Chondrocyte (in vitro differentiated cells): Measurements from ENCODE around the gene VIL1. TPM values are rescaled to one million over a fixed set of nuclear protein-coding genes. Genes with fewer than 3 reads are reported as not detected.

Experiments
- DNase-seq: peaks from one replicate; pipeline ENCODE4 v3.0.0; 2021; ENCODE audit warnings: mixed read lengths, low spot score
- H3K27ac Mint-ChIP-seq: one replicate; pipeline ENCODE4 v1.8.0; 2021; ENCODE audit warnings: mild to moderate bottlenecking, moderate library complexity, mixed read lengths; ENCODE audit not compliant: unreplicated experiment
- H3K27me3 Mint-ChIP-seq: 2 replicates; pipeline ENCODE4 v1.8.0; 2021; ENCODE audit warnings: low read depth, mixed read lengths
- H3K36me3 Mint-ChIP-seq: 2 replicates; pipeline ENCODE4 v1.8.0; 2021; ENCODE audit warnings: low read depth, mixed read lengths
- H3K4me1 Mint-ChIP-seq: 2 replicates; pipeline ENCODE4 v1.8.0; 2021; ENCODE audit warnings: low read depth, mild to moderate bottlenecking, mixed read lengths
- H3K4me3 Mint-ChIP-seq: one replicate; pipeline ENCODE4 v1.8.0; 2021; ENCODE audit warnings: mild to moderate bottlenecking, moderate library complexity, mixed read lengths; ENCODE audit not compliant: unreplicated experiment
- H3K9me3 Mint-ChIP-seq: 2 replicates; pipeline ENCODE4 v1.8.0; 2021; ENCODE audit warnings: low read depth, mixed read lengths
- CTCF ChIP-seq: fragments of 200-600 bp; sonication (generic); IDR thresholded peaks from 2 replicates; pipeline ENCODE4 v1.5.0; 2021; ENCODE audit warnings: antibody characterized with exemption, mild to moderate bottlenecking, moderate library complexity
- total RNA-seq: library from RNA; stranded (reverse); gene quantifications from 3 replicates; pipeline ENCODE4 v1.2.1, GENCODE V29; 2021

VIL1 gene
- total RNA-seq, 1 donor from 2014 or later = not detected

- no peak for TF ChIP-seq CTCF
- no peaks in the 10 kb centered on the region for H3K9me3 Mint-ChIP-seq
- no peak overlapping the region for H3K27ac Mint-ChIP-seq
- H3K4me1 Mint-ChIP-seq = no peaks in the 10 kb centered on the region
- H3K4me3 Mint-ChIP-seq = no peak overlapping the region
- H3K36me3 Mint-ChIP-seq = no peaks in the 10 kb centered on the region
- peaks cover 2% of the 10 kb centered on the region for H3K27me3 Mint-ChIP-seq
- DNase-seq = no peak
These were observed 19.0 kb downstream of the VIL1 start for GRCh38 chr2:218437969-218438368.

GRCh38 chr2:218438596-218438995 is 19.7 kb downstream of the VIL1 start:
- DNase-seq = no peak
- Mint-ChIP-seq H3K4me1 (no peaks in the 10 kb centered on the region), H3K27ac (no peak overlapping the region), H3K36me3 (no peaks in the 10 kb centered on the region), H3K4me3 (no peak overlapping the region), H3K9me3 (no peaks in the 10 kb centered on the region), H3K27me3 (peaks cover 2% of the 10 kb centered on the region)
- TF ChIP-seq CTCF = no peak

GRCh38 chr2:218444692-218445357 is 25.9 kb downstream of the VIL1 start:
- Mint-ChIP-seq H3K4me1 (peaks cover 3% of the 10 kb centered on the region), H3K27ac (no peak overlapping the region), H3K27me3 (no peaks in the 10 kb centered on the region), H3K4me3 (no peak overlapping the region), H3K9me3 (no peaks in the 10 kb centered on the region), H3K36me3 (peaks cover 11% of the 10 kb centered on the region)
- no peak for TF ChIP-seq CTCF
- DNase-seq = no peak

GRCh38 chr2:218445602-218446001 is 26.7 kb downstream of the VIL1 start:
- no peak for TF ChIP-seq CTCF
- Mint-ChIP-seq H3K4me1 (peaks cover 3% of the 10 kb centered on the region), H3K36me3 (peaks cover 11% of the 10 kb centered on the region), H3K27me3 (no peaks in the 10 kb centered on the region), H3K4me3 (no peak overlapping the region), H3K27ac (no peak overlapping the region), H3K9me3 (no peaks in the 10 kb centered on the region)
- DNase-seq = no peak

- no peak overlapping the region for H3K4me3 Mint-ChIP-seq
- DNase-seq = no peak
- H3K36me3 Mint-ChIP-seq = peaks cover 11% of the 10 kb centered on the region
- no peaks in the 10 kb centered on the region for H3K9me3 Mint-ChIP-seq
- no peak for TF ChIP-seq CTCF
- H3K27ac Mint-ChIP-seq = no peak overlapping the region
- no peaks in the 10 kb centered on the region for H3K27me3 Mint-ChIP-seq
- peaks cover 3% of the 10 kb centered on the region for H3K4me1 Mint-ChIP-seq
These were observed 27.6 kb downstream of the VIL1 start for GRCh38 chr2:218446547-218446946.
